OCI-LY1 (cell line): ENCODE data around the gene LAMC1.
A peak's percentile ranks its signal among the peaks of the same experiment; 100 is the strongest.

Source experiments
- H2AFZ ChIP-seq: fragments of 200-600 bp; sonication (generic), shearing (Covaris generic); 2 replicates; pipeline ENCODE4 v1.6.0; 2014; ENCODE audit warnings: antibody characterized with exemption, mild to moderate bottlenecking, low read length
- H3F3A ChIP-seq: fragments of 200-600 bp; sonication (generic), shearing (Covaris generic); 2 replicates; pipeline ENCODE4 v1.6.0; 2014; ENCODE audit warnings: mild to moderate bottlenecking, antibody characterized with exemption, low read length, moderate library complexity; ENCODE audit not compliant: insufficient read depth
- H3K27ac ChIP-seq: fragments of 200-600 bp; sonication (generic); 2 replicates; pipeline ENCODE4 v1.5.1; 2014; ENCODE audit warnings: low read length, mixed run types, mild to moderate bottlenecking, low read depth; ENCODE audit not compliant: poor library complexity, severe bottlenecking
- H3K27me3 ChIP-seq: fragments of 200-600 bp; sonication (generic); 2 replicates; pipeline ENCODE4 v1.6.0; 2014; ENCODE audit warnings: antibody characterized with exemption, mild to moderate bottlenecking, low read length, moderate library complexity; ENCODE audit not compliant: insufficient read depth
- H3K36me3 ChIP-seq: fragments of 200-600 bp; sonication (generic); 2 replicates; pipeline ENCODE4 v1.6.1; 2014; ENCODE audit warnings: mild to moderate bottlenecking, antibody characterized with exemption, low read length, moderate library complexity, mixed read lengths; ENCODE audit not compliant: insufficient read depth
- H3K4me1 ChIP-seq: fragments of 200-600 bp; sonication (generic); 2 replicates; pipeline ENCODE4 v1.5.1; 2014; ENCODE audit warnings: mild to moderate bottlenecking, low read length, moderate library complexity; ENCODE audit not compliant: insufficient read depth, severe bottlenecking
- H3K4me2 ChIP-seq: fragments of 200-600 bp; sonication (generic), shearing (Covaris generic); 2 replicates; pipeline ENCODE4 v1.6.1; 2014; ENCODE audit warnings: low read length
- H3K4me3 ChIP-seq: fragments of 200-600 bp; sonication (generic); 2 replicates; pipeline ENCODE4 v1.5.1; 2014; ENCODE audit warnings: low read length, low read depth, mild to moderate bottlenecking, mixed read lengths; ENCODE audit not compliant: poor library complexity, severe bottlenecking
- H3K79me2 ChIP-seq: fragments of 200-600 bp; shearing (Covaris generic); 2 replicates; pipeline ENCODE4 v1.6.1; 2016; ENCODE audit warnings: mixed run types, low read length, mixed read lengths; ENCODE audit not compliant: insufficient read depth
- H3K9ac ChIP-seq: fragments of 200-600 bp; sonication (generic), shearing (Covaris generic); 2 replicates; pipeline ENCODE4 v1.6.1; 2014; ENCODE audit warnings: mild to moderate bottlenecking, low read length, mixed read lengths
- H3K9me2 ChIP-seq: fragments of 200-600 bp; sonication (generic), shearing (Covaris generic); 2 replicates; pipeline ENCODE4 v1.6.1; 2014; ENCODE audit warnings: low read depth, mild to moderate bottlenecking, low read length, mixed read lengths
- H3K9me3 ChIP-seq: fragments of 200-600 bp; shearing (Covaris generic); 2 replicates; pipeline ENCODE4 v1.6.1; 2014; ENCODE audit warnings: low read length, mixed read lengths
- H4K20me1 ChIP-seq: fragments of 200-600 bp; sonication (generic), shearing (Covaris generic); 2 replicates; pipeline ENCODE4 v1.6.0; 2016; ENCODE audit warnings: mild to moderate bottlenecking, low read length; ENCODE audit not compliant: insufficient read depth
- CTCF ChIP-seq: fragments of 200-600 bp; sonication (generic), shearing (Covaris generic); IDR thresholded peaks from 2 replicates; pipeline ENCODE4 v1.5.1; 2017; ENCODE audit warnings: mild to moderate bottlenecking, antibody characterized with exemption, low read length, moderate library complexity, mixed read lengths
- EZH2 ChIP-seq: fragments of 200-600 bp; sonication (generic), shearing (Covaris generic); IDR thresholded peaks from 2 replicates; pipeline ENCODE4 v1.8.0; 2017; ENCODE audit warnings: borderline replicate concordance, mixed run types, mild to moderate bottlenecking, antibody characterized with exemption, low read length, moderate library complexity, mixed read lengths

The LAMC1 gene

GRCh38 chr1:183027031-183027430, 3.8 kb downstream of the LAMC1 start:
- H3K27ac ChIP-seq, result no peak overlapping the region
- TF ChIP-seq EZH2, result no peak
- TF ChIP-seq CTCF, result no peak
- H2AFZ ChIP-seq, result no peak overlapping the region
- H4K20me1 ChIP-seq, result no peaks in the 10 kb centered on the region
- H3K79me2 ChIP-seq, result peaks cover 19% of the 10 kb centered on the region; the same call in 1 of the 2 replicates
- H3K9me2 ChIP-seq, result no peaks in the 10 kb centered on the region
- no peaks in the 10 kb centered on the region for H3K27me3 ChIP-seq
- no peaks in the 10 kb centered on the region for H3F3A ChIP-seq
- peaks cover 46% of the 10 kb centered on the region for H3K36me3 ChIP-seq
- no peak overlapping the region for H3K4me3 ChIP-seq
- no peaks in the 10 kb centered on the region for H3K9me3 ChIP-seq
- H3K4me1 ChIP-seq, result peaks cover 67% of the 10 kb centered on the region
- no peak overlapping the region for H3K9ac ChIP-seq
- peak overlapping the region; percentile 75; the same call in 1 of the 2 replicates for H3K4me2 ChIP-seq

GRCh38 chr1:183027791-183028190, 4.6 kb downstream of the LAMC1 start:
- Histone ChIP-seq H2AFZ (no peak overlapping the region), H3K27me3 (no peaks in the 10 kb centered on the region), H3F3A (no peaks in the 10 kb centered on the region), H3K4me1 (peaks cover 69% of the 10 kb centered on the region), H3K9ac (no peak overlapping the region), H3K79me2 (peaks cover 19% of the 10 kb centered on the region; the same call in 1 of the 2 replicates), H3K9me3 (no peaks in the 10 kb centered on the region), H3K9me2 (no peaks in the 10 kb centered on the region), H4K20me1 (no peaks in the 10 kb centered on the region), H3K27ac (no peak overlapping the region), H3K36me3 (peaks cover 46% of the 10 kb centered on the region), H3K4me3 (no peak overlapping the region), H3K4me2 (no peak overlapping the region)
- no peak for TF ChIP-seq EZH2
- no peak for TF ChIP-seq CTCF

- Histone ChIP-seq H3K4me1 (peaks cover 73% of the 10 kb centered on the region), H3K9me2 (no peaks in the 10 kb centered on the region), H3K27me3 (no peaks in the 10 kb centered on the region), H4K20me1 (no peaks in the 10 kb centered on the region), H2AFZ (no peak overlapping the region), H3K36me3 (peaks cover 53% of the 10 kb centered on the region), H3K79me2 (peaks cover 19% of the 10 kb centered on the region; the same call in 1 of the 2 replicates), H3F3A (no peaks in the 10 kb centered on the region), H3K4me3 (no peak overlapping the region), H3K9ac (no peak overlapping the region), H3K27ac (no peak overlapping the region), H3K4me2 (no peak overlapping the region; the same call in 1 of the 2 replicates), H3K9me3 (no peaks in the 10 kb centered on the region)
- TF ChIP-seq CTCF (no peak), EZH2 (no peak)
Observed at GRCh38 chr1:183029591-183030000, 6.4 kb downstream of the LAMC1 start.
